Astrocyte (in vitro differentiated cells and primary cell): ENCODE results near the gene TAP2. TPM values are rescaled to one million over a fixed set of nuclear protein-coding genes. Genes with fewer than 3 reads are reported as not detected.
A peak's percentile ranks its signal among the peaks of the same experiment; 100 is the strongest.

ENCODE experiments used
- DNase-seq: peaks from one replicate; pipeline ENCODE4 v3.0.0-alpha.2; 2010; ENCODE audit warnings: low read depth
- FAIRE-seq: peaks from 2 replicates; lab custom pipeline; 2011; peaks lifted over from hg19 to GRCh38; lab: Jason Lieb, UNC
- H2AFZ ChIP-seq: 2 replicates; pipeline ENCODE4 v1.6.0; 2012; ENCODE audit warnings: low read depth, low read length, inconsistent platforms
- H3K27ac ChIP-seq: 2 replicates; pipeline ENCODE4 v1.5.1; 2011; ENCODE audit warnings: low read depth, low read length, inconsistent platforms
- H3K27me3 ChIP-seq: 2 replicates; pipeline ENCODE4 v1.6.0; 2011; ENCODE audit warnings: low read length, inconsistent platforms; ENCODE audit not compliant: insufficient read depth
- H3K36me3 ChIP-seq: 2 replicates; pipeline ENCODE4 v1.5.1; 2011; ENCODE audit warnings: low read length, inconsistent platforms; ENCODE audit not compliant: insufficient read depth
- H3K4me1 ChIP-seq: 2 replicates; pipeline ENCODE4 v1.5.1; 2011; ENCODE audit warnings: low read length, inconsistent platforms; ENCODE audit not compliant: insufficient read depth
- H3K4me2 ChIP-seq: 2 replicates; pipeline ENCODE4 v1.6.0; 2012; ENCODE audit warnings: low read length, inconsistent platforms
- H3K4me3 ChIP-seq: 2 replicates; pipeline ENCODE4 v1.5.1; 2011; ENCODE audit warnings: low read depth, mild to moderate bottlenecking, low read length, inconsistent platforms; ENCODE audit not compliant: insufficient read depth
- H3K79me2 ChIP-seq: 2 replicates; pipeline ENCODE4 v1.6.0; 2012; ENCODE audit warnings: mild to moderate bottlenecking, low read length, inconsistent platforms; ENCODE audit not compliant: insufficient read depth
- H3K9ac ChIP-seq: 2 replicates; pipeline ENCODE4 v1.6.0; 2012; ENCODE audit warnings: mild to moderate bottlenecking, low read length, inconsistent platforms
- H3K9me3 ChIP-seq: 2 replicates; pipeline ENCODE4 v1.5.1; 2012; ENCODE audit warnings: low read depth, mild to moderate bottlenecking, low read length, inconsistent platforms; ENCODE audit not compliant: insufficient read depth
- H4K20me1 ChIP-seq: 2 replicates; pipeline ENCODE4 v1.6.0; 2012; ENCODE audit warnings: low read length, inconsistent platforms; ENCODE audit not compliant: insufficient read depth
- H3K27ac Mint-ChIP-seq: one replicate; pipeline ENCODE4 v1.8.0; 2021; ENCODE audit warnings: mild to moderate bottlenecking, mixed read lengths; ENCODE audit not compliant: unreplicated experiment
- H3K27me3 Mint-ChIP-seq: one replicate; pipeline ENCODE4 v1.8.0; 2021; ENCODE audit warnings: low read depth, mixed read lengths; ENCODE audit not compliant: unreplicated experiment
- H3K36me3 Mint-ChIP-seq: one replicate; pipeline ENCODE4 v1.8.0; 2021; ENCODE audit warnings: low read depth, mixed read lengths; ENCODE audit not compliant: unreplicated experiment
- H3K4me1 Mint-ChIP-seq: one replicate; pipeline ENCODE4 v1.8.0; 2021; ENCODE audit warnings: low read depth, mixed read lengths; ENCODE audit not compliant: unreplicated experiment
- H3K4me3 Mint-ChIP-seq: one replicate; pipeline ENCODE4 v1.8.0; 2021; ENCODE audit warnings: mild to moderate bottlenecking, moderate library complexity, mixed read lengths; ENCODE audit not compliant: unreplicated experiment
- H3K9me3 Mint-ChIP-seq: one replicate; pipeline ENCODE4 v1.8.0; 2021; ENCODE audit warnings: mild to moderate bottlenecking, mixed read lengths; ENCODE audit not compliant: unreplicated experiment
- EZH2 ChIP-seq: IDR thresholded peaks from 2 replicates; pipeline ENCODE4 v1.6.1; 2012; ENCODE audit warnings: mild to moderate bottlenecking, low read length, inconsistent platforms; ENCODE audit not compliant: insufficient read depth
- total RNA-seq: library from RNA; stranded (reverse); gene quantifications from 2 replicates; pipeline ENCODE4 v1.2.1, GENCODE V29; 2021
- TF ChIP-seq, protein P1 (sequence below): IDR thresholded peaks from 2 replicates; pipeline ENCODE4 v1.5.1; 2011; ENCODE audit warnings: low read depth, mild to moderate bottlenecking, inconsistent platforms, low read length, moderate library complexity; ENCODE audit not compliant: insufficient read depth

The TAP2 gene
- total RNA-seq, 1 donor from 2014 or later = 118 TPM

DNA sequence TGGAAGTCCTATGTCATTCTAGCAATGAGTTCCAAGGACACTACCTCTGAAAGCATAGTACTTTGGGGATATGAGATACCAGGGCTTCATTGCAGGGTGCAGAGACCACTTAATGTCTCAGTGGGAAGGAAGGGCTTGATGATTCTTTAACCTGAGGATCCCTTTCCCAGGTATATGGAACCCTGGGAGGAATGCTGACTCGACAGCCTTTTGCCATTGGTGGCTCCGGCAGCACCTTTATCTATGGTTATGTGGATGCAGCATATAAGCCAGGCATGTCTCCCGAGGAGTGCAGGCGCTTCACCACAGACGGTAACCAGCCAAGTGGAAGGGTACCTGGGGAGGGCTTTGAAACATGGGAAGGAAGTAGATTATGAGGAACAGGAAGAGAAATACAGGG lies 19.7 kb upstream of the TAP2 start:
- Histone ChIP-seq H2AFZ (no peak overlapping the region), H3K27me3 (peaks cover 5% of the 10 kb centered on the region), H3K27ac (no peak overlapping the region), H4K20me1 (no peaks in the 10 kb centered on the region), H3K9me3 (no peaks in the 10 kb centered on the region), H3K4me2 (no peak overlapping the region), H3K4me3 (no peak overlapping the region), H3K36me3 (no peaks in the 10 kb centered on the region), H3K79me2 (no peaks in the 10 kb centered on the region), H3K9ac (no peak overlapping the region), H3K4me1 (no peaks in the 10 kb centered on the region)
- H3K27ac Mint-ChIP-seq = no peak overlapping the region
- H3K4me1 Mint-ChIP-seq = peaks cover 2% of the 10 kb centered on the region
- no peaks in the 10 kb centered on the region for H3K9me3 Mint-ChIP-seq
- peaks cover 27% of the 10 kb centered on the region for H3K27me3 Mint-ChIP-seq
- FAIRE-seq (no peak), DNase-seq (no peak)
- no peak for TF ChIP-seq EZH2
- TF ChIP-seq, protein P1, sequence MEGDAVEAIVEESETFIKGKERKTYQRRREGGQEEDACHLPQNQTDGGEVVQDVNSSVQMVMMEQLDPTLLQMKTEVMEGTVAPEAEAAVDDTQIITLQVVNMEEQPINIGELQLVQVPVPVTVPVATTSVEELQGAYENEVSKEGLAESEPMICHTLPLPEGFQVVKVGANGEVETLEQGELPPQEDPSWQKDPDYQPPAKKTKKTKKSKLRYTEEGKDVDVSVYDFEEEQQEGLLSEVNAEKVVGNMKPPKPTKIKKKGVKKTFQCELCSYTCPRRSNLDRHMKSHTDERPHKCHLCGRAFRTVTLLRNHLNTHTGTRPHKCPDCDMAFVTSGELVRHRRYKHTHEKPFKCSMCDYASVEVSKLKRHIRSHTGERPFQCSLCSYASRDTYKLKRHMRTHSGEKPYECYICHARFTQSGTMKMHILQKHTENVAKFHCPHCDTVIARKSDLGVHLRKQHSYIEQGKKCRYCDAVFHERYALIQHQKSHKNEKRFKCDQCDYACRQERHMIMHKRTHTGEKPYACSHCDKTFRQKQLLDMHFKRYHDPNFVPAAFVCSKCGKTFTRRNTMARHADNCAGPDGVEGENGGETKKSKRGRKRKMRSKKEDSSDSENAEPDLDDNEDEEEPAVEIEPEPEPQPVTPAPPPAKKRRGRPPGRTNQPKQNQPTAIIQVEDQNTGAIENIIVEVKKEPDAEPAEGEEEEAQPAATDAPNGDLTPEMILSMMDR = no peak
- no peak overlapping the region for H3K4me3 Mint-ChIP-seq
- H3K36me3 Mint-ChIP-seq = peaks cover 11% of the 10 kb centered on the region

DNA sequence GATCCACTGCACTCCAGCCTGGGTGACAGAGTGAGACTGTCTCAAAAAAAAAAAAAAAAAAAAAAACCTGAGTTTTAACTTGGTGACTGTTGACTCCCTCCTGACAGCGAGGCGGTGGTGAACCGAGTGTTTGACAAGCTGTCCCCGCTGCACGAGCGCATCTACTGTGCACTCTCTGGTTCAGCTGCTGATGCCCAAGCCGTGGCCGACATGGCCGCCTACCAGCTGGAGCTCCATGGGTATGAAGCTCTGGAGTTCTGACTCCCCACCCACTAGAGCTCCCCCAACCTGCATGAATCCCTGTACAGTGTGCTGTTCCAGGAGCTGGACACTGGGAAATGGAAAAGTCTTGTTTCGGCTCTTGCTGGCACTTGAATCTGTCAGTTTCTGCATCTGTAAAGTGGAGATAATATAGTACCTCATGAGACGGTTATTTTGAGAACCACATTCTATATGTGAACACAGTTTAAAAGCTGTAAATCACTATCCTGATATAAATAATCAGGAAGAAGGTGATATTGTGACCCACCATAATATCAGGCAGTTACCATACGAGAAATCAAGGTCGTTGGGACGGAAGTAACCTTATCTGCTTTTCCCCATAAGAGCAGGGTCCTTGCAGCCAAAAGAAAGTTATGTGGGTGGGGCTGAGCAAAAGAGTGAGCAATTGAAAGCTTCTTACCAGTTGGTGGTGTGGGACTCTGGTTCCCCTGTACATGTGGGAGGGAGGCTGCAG lies 18.8 kb upstream of the TAP2 start:
- no peaks in the 10 kb centered on the region for H3K9me3 Mint-ChIP-seq
- peaks cover 11% of the 10 kb centered on the region for H3K36me3 Mint-ChIP-seq
- no peak overlapping the region for H3K4me3 ChIP-seq
- H3K4me1 ChIP-seq = peaks cover 6% of the 10 kb centered on the region
- H3K27me3 Mint-ChIP-seq = peaks cover 28% of the 10 kb centered on the region
- no peak overlapping the region for H3K27ac ChIP-seq
- H3K9ac ChIP-seq = no peak overlapping the region
- H3K79me2 ChIP-seq = peaks cover 6% of the 10 kb centered on the region
- no peaks in the 10 kb centered on the region for H4K20me1 ChIP-seq
- no peaks in the 10 kb centered on the region for H3K36me3 ChIP-seq
- H2AFZ ChIP-seq = no peak overlapping the region
- H3K27me3 ChIP-seq = peaks cover 5% of the 10 kb centered on the region
- no peak overlapping the region for H3K4me2 ChIP-seq
- no peaks in the 10 kb centered on the region for H3K9me3 ChIP-seq
- H3K27ac Mint-ChIP-seq = no peak overlapping the region
- no peak for DNase-seq
- no peak for FAIRE-seq
- TF ChIP-seq EZH2 = no peak
- TF ChIP-seq, protein P1 = no peak
- H3K4me3 Mint-ChIP-seq = no peak overlapping the region
- H3K4me1 Mint-ChIP-seq = peaks cover 2% of the 10 kb centered on the region

DNA sequence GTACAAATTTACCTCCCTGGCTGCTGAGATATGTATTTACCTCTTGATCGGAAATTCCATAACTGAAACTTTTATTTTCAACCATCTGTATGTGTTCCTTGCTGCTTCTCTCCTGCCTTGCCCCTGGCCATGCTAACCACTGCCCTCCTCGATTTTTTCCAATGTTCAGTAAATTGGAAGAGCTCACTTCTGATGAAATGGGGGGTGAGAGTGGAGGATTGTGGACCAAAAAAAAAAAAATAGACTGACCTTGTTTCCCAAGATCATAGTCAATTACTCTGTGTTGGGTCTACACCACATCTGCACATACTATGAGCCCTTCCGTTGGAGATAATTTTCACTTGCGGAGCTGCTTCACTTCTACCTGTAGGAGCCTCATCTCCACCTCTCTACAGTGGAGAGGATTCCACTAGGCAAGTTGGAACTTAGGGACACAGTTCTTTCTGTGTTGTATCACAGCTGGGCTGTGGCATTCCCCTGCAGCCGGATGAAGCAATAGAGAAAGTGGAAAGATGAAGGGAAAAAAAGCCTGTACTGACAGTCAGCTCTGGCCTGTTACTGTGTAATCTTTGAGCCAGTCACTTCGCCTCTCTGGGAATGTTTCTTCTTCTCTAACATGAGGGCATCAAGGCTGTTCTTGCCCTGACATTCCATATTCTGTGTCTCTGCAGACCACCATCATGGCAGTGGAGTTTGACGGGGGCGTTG lies 17.1 kb upstream of the TAP2 start:
- Histone ChIP-seq H3K4me1 (peaks cover 8% of the 10 kb centered on the region), H4K20me1 (no peaks in the 10 kb centered on the region), H3K9me3 (no peaks in the 10 kb centered on the region), H3K9ac (no peak overlapping the region), H3K4me3 (no peak overlapping the region), H3K27ac (no peak overlapping the region), H3K4me2 (no peak overlapping the region), H3K79me2 (peaks cover 10% of the 10 kb centered on the region), H3K36me3 (no peaks in the 10 kb centered on the region), H2AFZ (no peak overlapping the region), H3K27me3 (peaks cover 5% of the 10 kb centered on the region)
- Mint-ChIP-seq H3K27me3 (peaks cover 32% of the 10 kb centered on the region), H3K4me3 (peak overlapping the region; percentile 96), H3K27ac (no peak overlapping the region), H3K9me3 (peaks cover 2% of the 10 kb centered on the region), H3K36me3 (peaks cover 21% of the 10 kb centered on the region), H3K4me1 (peaks cover 11% of the 10 kb centered on the region)
- no peak for FAIRE-seq
- no peak for DNase-seq
- TF ChIP-seq, protein P1 = no peak
- TF ChIP-seq EZH2 = no peak
